HuH-7.5 (cell line): Measurements from ENCODE around the gene LHFPL6.

Source experiments
- DNase-seq: peaks from one replicate; pipeline ENCODE4 v3.0.0; 2011; ENCODE audit warnings: low spot score

LHFPL6 gene

GRCh38 chr13:39462428-39462827, 140.6 kb downstream of the LHFPL6 start:
- DNase-seq: no peak

GRCh38 chr13:39461685-39462266, 141.2 kb downstream of the LHFPL6 start:
- no peak for DNase-seq

GRCh38 chr13:39457274-39457673, 145.7 kb downstream of the LHFPL6 start:
- DNase-seq: no peak

DNA sequence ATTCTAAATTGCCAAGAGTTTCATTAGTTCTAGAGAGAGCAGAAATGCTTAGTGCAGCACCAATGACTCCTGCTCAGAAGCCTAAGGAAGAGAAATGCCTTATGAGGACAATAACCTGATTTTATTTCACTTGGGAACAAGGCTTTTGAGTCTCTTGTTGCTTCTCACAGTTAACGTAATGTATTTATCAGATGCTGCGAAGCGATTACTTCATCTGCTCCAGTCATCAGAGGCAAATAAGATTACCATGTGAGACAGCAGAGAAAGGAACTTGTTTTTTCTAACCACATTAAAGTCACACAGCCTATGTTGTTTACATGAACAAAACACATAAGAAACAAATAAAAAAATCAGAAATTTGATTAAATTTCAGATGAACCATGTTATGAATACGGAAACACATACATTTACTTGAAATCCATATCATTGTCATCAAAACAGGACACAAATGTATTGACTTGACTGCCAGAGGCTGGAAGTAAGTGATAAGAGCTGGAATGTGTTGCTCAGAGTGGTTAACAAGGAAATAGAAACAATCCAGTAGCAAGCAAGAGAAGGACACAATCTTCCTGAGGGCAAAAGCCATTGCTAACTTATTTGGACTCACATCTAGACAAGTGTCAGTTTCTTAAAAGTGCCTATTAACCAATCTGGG, 147.3 kb downstream of the LHFPL6 start:
- DNase-seq: no peak

- DNase-seq: no peak
These were observed 150.2 kb downstream of the LHFPL6 start for GRCh38 chr13:39452834-39453233.

GRCh38 chr13:39452417-39452816, 150.6 kb downstream of the LHFPL6 start:
- no peak for DNase-seq

DNA sequence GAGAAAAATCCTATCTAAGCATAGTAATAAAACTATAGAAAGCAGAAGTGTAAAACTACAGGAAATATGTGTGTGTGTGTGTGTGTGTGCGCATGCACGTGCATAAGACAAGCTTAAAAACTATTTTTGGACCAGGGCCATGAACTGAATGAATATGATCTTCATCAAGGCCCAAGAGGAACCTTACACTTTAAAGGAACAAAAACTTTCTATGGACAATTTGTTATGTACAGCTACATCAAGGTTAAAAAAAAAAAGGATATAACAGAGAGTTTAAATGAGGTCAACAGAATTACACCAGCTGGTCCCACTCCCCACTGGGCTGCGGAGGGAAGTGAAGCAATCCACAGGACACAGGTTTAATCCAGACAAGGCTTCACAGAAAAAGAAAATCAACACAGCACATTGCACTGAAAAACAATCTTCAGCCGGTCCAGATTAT, 151.1 kb downstream of the LHFPL6 start:
- DNase-seq: no peak

GRCh38 chr13:39451301-39451700, 151.7 kb downstream of the LHFPL6 start:
- DNase-seq: no peak

DNA sequence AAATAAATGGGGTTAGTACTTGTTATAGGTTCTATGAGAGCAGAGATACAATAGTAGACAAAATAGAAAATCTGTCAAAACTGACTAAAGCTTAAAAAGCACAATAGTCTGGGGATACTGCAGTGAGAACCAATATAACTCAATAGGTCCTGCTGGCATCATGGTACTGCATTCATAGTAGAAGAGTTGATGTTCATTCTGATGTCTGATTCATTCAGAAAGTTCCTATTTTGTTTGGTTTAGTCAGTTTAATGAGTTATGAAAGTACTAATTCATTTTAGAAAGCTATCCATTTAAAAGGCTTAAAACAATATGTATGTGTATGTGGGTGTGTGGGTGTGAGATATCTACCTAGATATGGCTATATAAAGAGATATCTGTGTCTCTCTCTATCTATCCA, 152.8 kb downstream of the LHFPL6 start:
- DNase-seq: no peak

DNA sequence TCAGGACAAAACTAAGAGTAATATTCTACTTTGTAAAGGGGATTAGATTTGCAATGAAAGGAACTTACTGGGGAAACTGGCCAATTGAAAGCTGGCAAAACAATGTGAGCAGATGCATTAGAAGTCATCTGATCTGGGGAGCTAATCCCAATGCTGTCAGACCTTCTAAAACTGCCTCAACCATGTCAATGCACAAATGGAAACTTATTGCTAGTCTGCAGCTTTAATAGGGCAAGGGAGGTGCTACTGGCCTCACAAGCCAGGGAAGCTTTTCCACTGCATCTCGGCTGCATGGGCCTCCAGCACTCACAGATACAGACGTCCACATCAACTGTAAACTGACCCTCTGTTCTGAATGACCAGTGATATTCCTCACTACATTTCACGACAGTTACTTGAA, 154.2 kb downstream of the LHFPL6 start:
- DNase-seq: no peak

- DNase-seq: no peak
These were observed 156.1 kb downstream of the LHFPL6 start for GRCh38 chr13:39446865-39447264.

DNA sequence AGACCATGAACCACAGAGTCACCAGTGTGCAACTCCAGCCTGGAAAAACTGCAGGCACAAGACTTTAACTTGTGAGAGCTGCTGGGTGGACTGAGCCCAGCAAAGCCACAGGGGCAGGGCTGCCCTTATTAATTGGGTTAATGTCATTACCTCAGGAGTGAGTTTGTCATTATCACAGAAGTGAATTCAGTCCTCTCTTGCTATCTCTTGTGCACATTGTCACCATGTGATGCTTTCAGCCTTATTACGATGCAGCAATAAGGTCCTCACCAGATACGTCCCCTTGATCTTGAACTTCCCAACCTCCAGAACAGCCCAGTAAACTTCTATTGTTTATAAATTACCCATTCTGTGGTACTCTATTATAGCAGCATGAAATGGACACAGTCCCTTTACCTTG, 158.1 kb downstream of the LHFPL6 start:
- DNase-seq: no peak

- DNase-seq: no peak
These were observed 169.3 kb downstream of the LHFPL6 start for GRCh38 chr13:39433651-39434050.

DNA sequence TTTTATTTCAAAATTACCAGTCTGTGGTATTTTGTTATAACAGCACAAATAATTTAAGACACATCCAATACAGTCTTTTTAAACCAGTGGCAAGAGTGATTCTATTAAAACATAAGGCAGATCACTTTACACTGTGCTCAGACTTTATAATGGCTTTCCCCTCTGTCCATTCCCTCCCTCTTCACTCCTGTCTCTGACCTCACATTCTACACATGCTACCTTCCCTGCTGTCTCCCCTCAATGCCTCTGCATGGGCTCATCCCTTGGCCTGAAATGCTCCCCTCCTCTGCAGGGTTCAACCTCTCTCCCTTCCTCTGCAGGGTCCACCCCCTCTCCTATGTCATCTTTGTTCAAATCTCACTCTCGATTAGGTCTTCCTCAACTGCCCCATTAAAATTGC, 170.8 kb downstream of the LHFPL6 start:
- no peak for DNase-seq

GRCh38 chr13:39422845-39423565, 180.0 kb downstream of the LHFPL6 start:
- DNase-seq: no peak

- DNase-seq: no peak
These were observed 183.1 kb downstream of the LHFPL6 start for GRCh38 chr13:39419876-39420275.

GRCh38 chr13:39419068-39419467, 183.9 kb downstream of the LHFPL6 start:
- no peak for DNase-seq

DNA sequence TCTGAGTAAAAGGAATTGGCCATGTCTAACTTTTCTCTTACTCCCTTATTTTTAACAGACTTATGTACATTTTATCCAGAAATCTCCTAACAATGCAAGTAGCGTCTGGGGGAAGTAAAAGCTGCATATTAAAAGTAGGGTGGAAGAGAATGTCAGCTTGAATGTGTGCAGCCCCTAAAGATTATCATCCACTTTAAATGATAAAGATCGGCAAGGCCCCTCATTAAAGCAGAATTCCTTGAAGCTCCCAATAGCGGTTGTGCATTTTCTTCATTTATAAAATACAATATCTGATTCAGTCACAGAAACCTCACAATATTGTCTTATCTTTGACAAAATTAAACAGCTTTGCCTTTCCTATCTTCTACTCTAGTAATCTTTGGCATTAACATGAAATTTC, 184.6 kb downstream of the LHFPL6 start:
- DNase-seq: no peak

- DNase-seq: no peak
These were observed 185.3 kb downstream of the LHFPL6 start for GRCh38 chr13:39417643-39418042.

GRCh38 chr13:39417131-39417530, 185.9 kb downstream of the LHFPL6 start:
- DNase-seq: no peak

- no peak for DNase-seq
These were observed 187.8 kb downstream of the LHFPL6 start for GRCh38 chr13:39415008-39415802.

DNA sequence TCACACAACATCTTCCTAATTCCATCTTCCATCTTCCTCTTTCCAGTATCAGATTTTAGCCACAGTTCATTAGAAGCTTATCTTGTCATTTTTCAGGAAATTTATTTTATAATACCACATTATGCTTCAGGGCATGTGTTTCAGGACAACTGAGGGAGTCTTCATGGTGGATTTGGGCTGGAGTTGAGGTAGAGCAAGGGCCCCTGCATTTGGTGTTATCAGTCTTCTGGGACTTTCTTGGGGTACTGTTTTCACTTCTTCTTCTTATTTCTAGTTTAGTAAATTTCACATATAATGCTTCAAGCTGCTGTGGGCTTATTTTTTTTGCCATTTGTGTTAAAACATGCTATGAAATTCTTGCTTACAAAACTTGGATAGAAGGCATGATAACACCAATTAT, 188.7 kb downstream of the LHFPL6 start:
- DNase-seq: no peak

- no peak for DNase-seq
These were observed 191.5 kb downstream of the LHFPL6 start for GRCh38 chr13:39411511-39411910.
